Neural progenitor cell (in vitro differentiated cells): ENCODE results near the gene ATPAF2. TPM values are rescaled to one million over a fixed set of nuclear protein-coding genes. Genes with fewer than 3 reads are reported as not detected.

Experiments
- DNase-seq: peaks from one replicate; pipeline ENCODE4 v3.0.0-alpha.2; 2016; ENCODE audit warnings: low spot score
- H2AFZ ChIP-seq: fragments of 200-600 bp; sonication (generic); replicated peaks from 2 replicates; pipeline ENCODE4 v1.6.1; 2016; ENCODE audit warnings: antibody characterized with exemption
- H3F3A ChIP-seq: fragments of 200-600 bp; sonication (generic); 2 replicates; pipeline ENCODE4 v1.6.1; 2016; ENCODE audit warnings: antibody characterized with exemption, low read depth
- H3K27ac ChIP-seq: fragments of 200-600 bp; sonication (generic); 2 replicates; pipeline ENCODE4 v1.5.1; 2016; ENCODE audit warnings: mild to moderate bottlenecking
- H3K27me3 ChIP-seq: fragments of 200-600 bp; sonication (generic); 2 replicates; pipeline ENCODE4 v1.6.1; 2016; ENCODE audit warnings: mild to moderate bottlenecking, moderate library complexity
- H3K36me3 ChIP-seq: fragments of 200-600 bp; sonication (generic); 2 replicates; pipeline ENCODE4 v1.5.1; 2016
- H3K4me1 ChIP-seq: fragments of 200-600 bp; sonication (generic); 2 replicates; pipeline ENCODE4 v1.6.1; 2016; ENCODE audit warnings: mixed run types
- H3K4me2 ChIP-seq: fragments of 200-600 bp; sonication (generic); 2 replicates; pipeline ENCODE4 v1.6.1; 2016
- H3K4me3 ChIP-seq: fragments of 200-600 bp; sonication (generic); 2 replicates; pipeline ENCODE4 v1.5.1; 2016
- H3K79me2 ChIP-seq: fragments of 200-600 bp; sonication (generic); 2 replicates; pipeline ENCODE4 v1.6.1; 2016; ENCODE audit warnings: low read depth
- H3K9ac ChIP-seq: fragments of 200-600 bp; sonication (generic); 2 replicates; pipeline ENCODE4 v1.6.1; 2016
- H3K9me3 ChIP-seq: fragments of 200-600 bp; sonication (generic); 2 replicates; pipeline ENCODE4 v1.5.1; 2016; ENCODE audit warnings: low read depth
- H4K20me1 ChIP-seq: fragments of 200-600 bp; sonication (generic); 2 replicates; pipeline ENCODE4 v1.6.1; 2016; ENCODE audit warnings: low read depth
- H3K27ac Mint-ChIP-seq: 3 replicates; pipeline ENCODE4 v1.8.0; 2021; ENCODE audit warnings: mixed read lengths
- H3K27me3 Mint-ChIP-seq: 2 replicates; pipeline ENCODE4 v1.8.0; 2022; ENCODE audit warnings: low read depth, mild to moderate bottlenecking, inconsistent platforms, moderate library complexity, mixed read lengths; ENCODE audit not compliant: insufficient read depth
- H3K36me3 Mint-ChIP-seq: 3 replicates; pipeline ENCODE4 v1.8.0; 2021; ENCODE audit warnings: mixed read lengths
- H3K4me1 Mint-ChIP-seq: 3 replicates; pipeline ENCODE4 v1.8.0; 2021; ENCODE audit warnings: mixed read lengths
- H3K4me3 Mint-ChIP-seq: 3 replicates; pipeline ENCODE4 v1.8.0; 2021; ENCODE audit warnings: mild to moderate bottlenecking, moderate library complexity, mixed read lengths
- H3K9me3 Mint-ChIP-seq: 3 replicates; pipeline ENCODE4 v1.8.0; 2020; ENCODE audit warnings: mixed read lengths
- EZH2 ChIP-seq: fragments of 200-600 bp; sonication (generic); IDR thresholded peaks from 2 replicates; pipeline ENCODE4 v1.6.1; 2017; ENCODE audit warnings: antibody characterized with exemption, mild to moderate bottlenecking, moderate library complexity
- EZH2phosphoT487 ChIP-seq: fragments of 200-600 bp; sonication (generic); IDR thresholded peaks from 2 replicates; pipeline ENCODE4 v1.6.1; 2017; ENCODE audit warnings: antibody characterized with exemption
- total RNA-seq: library from RNA; depleted of rRNA; stranded (reverse); fragments of >200 nt; gene quantifications from 2 replicates; pipeline ENCODE4 v1.2.3, GENCODE V29; 2015; ENCODE audit warnings: low replicate concordance
- TF ChIP-seq, protein P1 (sequence below): fragments of 200-600 bp; sonication (generic); IDR thresholded peaks from 2 replicates; pipeline ENCODE4 v1.5.1; 2017; ENCODE audit warnings: antibody characterized with exemption, mild to moderate bottlenecking

ATPAF2 gene
- total RNA-seq, 1 donor from 2014 or later, result 9.6 TPM

DNA sequence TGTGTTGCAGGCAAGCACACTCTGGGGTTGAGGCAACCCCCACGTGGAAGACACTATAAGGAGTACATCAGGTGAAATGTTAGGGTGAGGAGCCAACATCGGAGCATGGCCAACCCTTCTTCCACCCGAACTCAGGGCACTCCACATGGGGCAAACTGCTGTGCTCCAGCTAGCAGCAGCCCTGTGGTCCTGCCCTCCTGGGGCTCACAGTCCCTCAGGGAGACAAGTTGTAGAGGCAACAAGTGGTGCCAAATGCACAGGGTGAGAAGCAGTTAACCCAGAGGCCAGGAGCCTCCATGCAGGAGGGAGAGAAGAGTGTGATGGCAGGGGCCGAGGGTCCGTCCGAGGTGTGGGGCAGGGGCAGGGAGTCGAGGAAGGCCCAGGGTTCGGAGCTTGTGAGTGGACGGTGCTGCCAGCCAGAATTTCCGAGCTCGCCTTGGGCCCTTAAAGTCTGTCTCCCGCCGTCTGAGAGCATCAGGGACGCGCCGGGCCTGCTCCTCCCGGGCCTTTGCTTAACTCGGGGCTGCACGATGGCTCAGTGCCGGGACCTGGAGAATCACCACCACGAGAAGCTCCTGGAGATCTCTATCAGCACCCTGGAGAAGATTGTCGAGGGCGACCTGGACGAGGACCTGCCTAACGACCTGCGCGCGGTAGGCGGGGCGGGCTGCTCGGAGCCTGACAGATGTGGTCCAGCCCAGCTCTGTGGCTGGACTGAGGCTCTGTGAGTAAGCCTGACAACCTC is 32.3 kb downstream of the ATPAF2 start:
- Mint-ChIP-seq H3K27ac (no peak overlapping the region), H3K27me3 (no peaks in the 10 kb centered on the region), H3K4me1 (peaks cover 6% of the 10 kb centered on the region), H3K36me3 (peaks cover 5% of the 10 kb centered on the region), H3K4me3 (no peak overlapping the region), H3K9me3 (peaks cover 2% of the 10 kb centered on the region)
- Histone ChIP-seq H3K27ac (no peak overlapping the region), H3K79me2 (no peaks in the 10 kb centered on the region), H3K4me3 (no peak overlapping the region), H2AFZ (no peak overlapping the region), H3K4me1 (no peaks in the 10 kb centered on the region), H3K9me3 (no peaks in the 10 kb centered on the region), H3K27me3 (no peaks in the 10 kb centered on the region), H3K9ac (no peak overlapping the region), H3F3A (no peaks in the 10 kb centered on the region), H3K36me3 (no peaks in the 10 kb centered on the region), H4K20me1 (no peaks in the 10 kb centered on the region), H3K4me2 (no peak overlapping the region)
- peak; percentile 46 for DNase-seq
- TF ChIP-seq EZH2phosphoT487, result no peak

DNA sequence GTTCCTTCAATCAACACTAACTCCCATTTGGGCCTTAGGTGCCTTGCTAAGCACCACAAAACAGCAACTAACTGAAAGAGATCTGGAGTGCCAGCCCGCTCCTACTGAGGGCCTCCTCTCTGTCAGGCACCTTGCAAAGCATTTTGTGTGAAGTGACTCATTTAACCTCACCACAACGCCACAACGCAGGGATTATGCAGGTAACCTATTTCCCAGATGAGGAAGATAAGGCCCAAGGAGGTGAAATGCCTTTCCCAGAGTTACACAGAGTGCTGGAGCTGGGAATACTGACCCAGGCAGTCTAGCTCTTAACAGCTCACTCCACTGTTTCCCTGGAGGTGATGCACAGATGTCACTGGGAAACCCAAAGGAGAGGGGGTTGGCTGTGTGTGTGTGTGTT is 33.5 kb downstream of the ATPAF2 start:
- H3K4me3 ChIP-seq, result no peak overlapping the region
- H3K27ac ChIP-seq, result no peak overlapping the region
- H3K9ac ChIP-seq, result no peak overlapping the region

DNA sequence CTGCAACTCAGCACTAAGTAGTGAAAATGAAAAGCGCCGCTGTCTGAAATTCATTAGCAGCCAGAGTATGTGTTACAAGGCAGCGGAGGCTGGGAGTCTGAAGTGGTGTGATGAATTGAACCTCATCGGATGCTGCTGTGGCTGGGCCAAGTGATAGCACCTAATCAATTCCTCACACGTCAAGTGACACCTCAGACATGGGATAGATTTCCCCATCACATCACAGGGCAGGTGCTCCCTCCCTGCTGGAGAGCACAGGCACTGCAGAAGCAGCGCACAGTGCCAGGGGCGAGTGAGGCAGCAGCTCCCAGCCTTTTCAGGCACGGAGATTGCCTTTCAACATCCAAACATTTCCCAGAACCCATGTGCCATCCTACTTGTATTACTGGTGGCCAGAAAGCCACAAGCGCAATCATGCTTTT is 34.1 kb downstream of the ATPAF2 start:
- no peak overlapping the region for H3K4me3 Mint-ChIP-seq
- H3F3A ChIP-seq, result no peaks in the 10 kb centered on the region
- H3K27me3 Mint-ChIP-seq, result peaks cover 2% of the 10 kb centered on the region
- no peaks in the 10 kb centered on the region for H4K20me1 ChIP-seq
- H3K36me3 ChIP-seq, result no peaks in the 10 kb centered on the region
- TF ChIP-seq EZH2 (no peak), EZH2phosphoT487 (no peak)
- TF ChIP-seq, protein P1, sequence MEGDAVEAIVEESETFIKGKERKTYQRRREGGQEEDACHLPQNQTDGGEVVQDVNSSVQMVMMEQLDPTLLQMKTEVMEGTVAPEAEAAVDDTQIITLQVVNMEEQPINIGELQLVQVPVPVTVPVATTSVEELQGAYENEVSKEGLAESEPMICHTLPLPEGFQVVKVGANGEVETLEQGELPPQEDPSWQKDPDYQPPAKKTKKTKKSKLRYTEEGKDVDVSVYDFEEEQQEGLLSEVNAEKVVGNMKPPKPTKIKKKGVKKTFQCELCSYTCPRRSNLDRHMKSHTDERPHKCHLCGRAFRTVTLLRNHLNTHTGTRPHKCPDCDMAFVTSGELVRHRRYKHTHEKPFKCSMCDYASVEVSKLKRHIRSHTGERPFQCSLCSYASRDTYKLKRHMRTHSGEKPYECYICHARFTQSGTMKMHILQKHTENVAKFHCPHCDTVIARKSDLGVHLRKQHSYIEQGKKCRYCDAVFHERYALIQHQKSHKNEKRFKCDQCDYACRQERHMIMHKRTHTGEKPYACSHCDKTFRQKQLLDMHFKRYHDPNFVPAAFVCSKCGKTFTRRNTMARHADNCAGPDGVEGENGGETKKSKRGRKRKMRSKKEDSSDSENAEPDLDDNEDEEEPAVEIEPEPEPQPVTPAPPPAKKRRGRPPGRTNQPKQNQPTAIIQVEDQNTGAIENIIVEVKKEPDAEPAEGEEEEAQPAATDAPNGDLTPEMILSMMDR, result peak; percentile 43
- H3K9me3 ChIP-seq, result no peaks in the 10 kb centered on the region
- H3K27me3 ChIP-seq, result no peaks in the 10 kb centered on the region
- no peaks in the 10 kb centered on the region for H3K79me2 ChIP-seq
- H3K27ac Mint-ChIP-seq, result no peak overlapping the region
- no peak overlapping the region for H3K27ac ChIP-seq
- peak; percentile 42 for DNase-seq
- H3K9me3 Mint-ChIP-seq, result peaks cover 2% of the 10 kb centered on the region
- H3K9ac ChIP-seq, result no peak overlapping the region
- H3K4me2 ChIP-seq, result no peak overlapping the region
- H3K4me3 ChIP-seq, result no peak overlapping the region
- H3K36me3 Mint-ChIP-seq, result no peaks in the 10 kb centered on the region
- H3K4me1 ChIP-seq, result no peaks in the 10 kb centered on the region
- no peak overlapping the region for H2AFZ ChIP-seq
- H3K4me1 Mint-ChIP-seq, result peaks cover 6% of the 10 kb centered on the region

More for the DNA sequence above, 33.5 kb downstream of the ATPAF2 start:
- H3K9me3 Mint-ChIP-seq, result peaks cover 2% of the 10 kb centered on the region
- H3K4me3 Mint-ChIP-seq, result no peak overlapping the region
- H3K79me2 ChIP-seq, result no peaks in the 10 kb centered on the region
- H4K20me1 ChIP-seq, result no peaks in the 10 kb centered on the region
- no peaks in the 10 kb centered on the region for H3K36me3 ChIP-seq
- peaks cover 2% of the 10 kb centered on the region for H3K27me3 Mint-ChIP-seq
- no peak for DNase-seq
- H3K4me1 Mint-ChIP-seq, result peaks cover 6% of the 10 kb centered on the region
- no peak for TF ChIP-seq EZH2phosphoT487
- TF ChIP-seq, protein P1, result no peak
- no peak for TF ChIP-seq EZH2
- no peak overlapping the region for H2AFZ ChIP-seq
- no peaks in the 10 kb centered on the region for H3K9me3 ChIP-seq
- no peaks in the 10 kb centered on the region for H3F3A ChIP-seq
- H3K4me2 ChIP-seq, result no peak overlapping the region
- no peaks in the 10 kb centered on the region for H3K27me3 ChIP-seq
- peak overlapping the region; percentile 57 for H3K27ac Mint-ChIP-seq
- H3K4me1 ChIP-seq, result no peaks in the 10 kb centered on the region
- H3K36me3 Mint-ChIP-seq, result peaks cover 3% of the 10 kb centered on the region

DNA sequence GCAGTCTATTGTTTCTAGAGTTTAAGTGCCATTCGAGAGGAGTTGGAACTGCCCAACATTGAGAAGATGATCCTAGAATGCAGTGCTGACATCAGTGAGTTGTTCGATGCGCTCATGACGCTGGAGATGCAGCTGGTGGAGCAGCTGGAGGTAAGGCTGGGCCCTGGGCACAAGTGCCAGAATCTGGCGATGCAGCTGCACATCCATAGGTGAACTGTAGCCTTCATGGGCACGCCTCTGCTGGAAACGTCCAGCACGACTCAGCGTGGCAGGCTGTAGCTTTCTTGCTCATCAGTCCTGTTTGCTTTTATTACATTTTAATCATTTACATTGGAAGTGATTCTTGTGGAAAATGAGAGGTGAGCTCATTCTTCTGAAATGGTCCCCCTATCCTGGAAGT is 34.6 kb downstream of the ATPAF2 start:
- Histone ChIP-seq H3K9me3 (no peaks in the 10 kb centered on the region), H4K20me1 (no peaks in the 10 kb centered on the region), H3K9ac (no peak overlapping the region), H3K27me3 (no peaks in the 10 kb centered on the region), H2AFZ (no peak overlapping the region), H3K79me2 (no peaks in the 10 kb centered on the region), H3K27ac (no peak overlapping the region), H3K4me1 (no peaks in the 10 kb centered on the region), H3K4me3 (no peak overlapping the region), H3K4me2 (no peak overlapping the region), H3K36me3 (no peaks in the 10 kb centered on the region), H3F3A (no peaks in the 10 kb centered on the region)
- no peaks in the 10 kb centered on the region for H3K36me3 Mint-ChIP-seq
- DNase-seq, result no peak
- TF ChIP-seq, protein P1, result no peak
- TF ChIP-seq EZH2 (no peak), EZH2phosphoT487 (no peak)
- H3K4me1 Mint-ChIP-seq, result peaks cover 7% of the 10 kb centered on the region
- H3K4me3 Mint-ChIP-seq, result no peak overlapping the region
- H3K9me3 Mint-ChIP-seq, result no peaks in the 10 kb centered on the region
- peaks cover 2% of the 10 kb centered on the region for H3K27me3 Mint-ChIP-seq
- H3K27ac Mint-ChIP-seq, result no peak overlapping the region
